Astrocyte of the cerebellum (primary cell): ENCODE results near the gene DMRTC2.
A peak's percentile ranks its signal among the peaks of the same experiment; 100 is the strongest.

Experiments used
- DNase-seq: peaks from one replicate; pipeline ENCODE4 v3.0.0-alpha.2; 2011; ENCODE audit warnings: low read depth
- H3K4me3 ChIP-seq: 2 replicates; pipeline ENCODE4 v1.5.1; 2011; ENCODE audit warnings: mild to moderate bottlenecking, low read depth, low read length, moderate library complexity
- CTCF ChIP-seq: IDR thresholded peaks from 2 replicates; pipeline ENCODE4 v1.5.1; 2012; ENCODE audit warnings: low read length, low read depth, moderate library complexity, mild to moderate bottlenecking; ENCODE audit errors: missing control alignments
- in situ Hi-C: cut with HindIII; loops from 2 replicates; pipeline ENCODE4 v1.10.0; 2017; ENCODE audit warnings: low sequenced_read_pairs

DMRTC2 gene

GRCh38 chr19:41866284-41866683, 21.4 kb downstream of the DMRTC2 start:
- TF ChIP-seq CTCF = no peak
- in situ Hi-C loops = no loop called here
- H3K4me3 ChIP-seq = no peak overlapping the region
- DNase-seq = no peak

GRCh38 chr19:41868120-41868988, 23.5 kb downstream of the DMRTC2 start:
- in situ Hi-C loops = no loop called here
- H3K4me3 ChIP-seq = no peak overlapping the region
- no peak for DNase-seq
- no peak for TF ChIP-seq CTCF

- no peak for TF ChIP-seq CTCF
- H3K4me3 ChIP-seq = no peak overlapping the region
- in situ Hi-C loops = no loop called here
- DNase-seq = no peak
These were observed 24.1 kb downstream of the DMRTC2 start for GRCh38 chr19:41868989-41869300.

GRCh38 chr19:41869374-41869955, 24.6 kb downstream of the DMRTC2 start:
- no peak for TF ChIP-seq CTCF
- in situ Hi-C loops = no loop called here

GRCh38 chr19:41870401-41870873, 25.6 kb downstream of the DMRTC2 start:
- in situ Hi-C loops = no loop called here
- H3K4me3 ChIP-seq = no peak overlapping the region
- no peak for TF ChIP-seq CTCF
- DNase-seq = peak; percentile 20

More at GRCh38 chr19:41869374-41869955, 24.6 kb downstream of the DMRTC2 start:
- no peak overlapping the region for H3K4me3 ChIP-seq
- no peak for DNase-seq

GRCh38 chr19:41871573-41872383, 26.9 kb downstream of the DMRTC2 start:
- DNase-seq = no peak
- H3K4me3 ChIP-seq = no peak overlapping the region
- in situ Hi-C loops = no loop called here
- no peak for TF ChIP-seq CTCF
